ENCODE measurements around the gene KCNH1.

Gene KCNH1

DNA sequence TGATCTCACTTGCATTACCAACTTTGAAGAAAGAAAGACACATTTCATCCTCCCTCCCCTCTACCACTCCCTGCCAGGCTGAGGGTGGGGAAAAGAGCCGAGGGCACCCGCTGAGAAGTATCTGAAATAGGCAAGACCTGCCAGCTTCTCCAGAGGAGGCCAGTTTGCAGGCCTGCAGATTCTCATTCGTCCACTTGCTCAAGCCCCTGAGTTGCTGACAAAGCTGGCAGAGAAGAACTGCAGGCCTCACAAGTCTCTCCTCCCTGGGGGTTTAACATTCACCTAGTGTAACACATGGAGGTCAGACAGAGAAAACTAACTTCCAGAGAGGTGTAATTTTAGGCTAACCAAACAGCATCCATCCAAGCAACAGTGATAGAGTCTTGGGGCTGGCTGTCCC, 428.9 kb downstream of the KCNH1 start:
- DNase-seq = no peak

DNA sequence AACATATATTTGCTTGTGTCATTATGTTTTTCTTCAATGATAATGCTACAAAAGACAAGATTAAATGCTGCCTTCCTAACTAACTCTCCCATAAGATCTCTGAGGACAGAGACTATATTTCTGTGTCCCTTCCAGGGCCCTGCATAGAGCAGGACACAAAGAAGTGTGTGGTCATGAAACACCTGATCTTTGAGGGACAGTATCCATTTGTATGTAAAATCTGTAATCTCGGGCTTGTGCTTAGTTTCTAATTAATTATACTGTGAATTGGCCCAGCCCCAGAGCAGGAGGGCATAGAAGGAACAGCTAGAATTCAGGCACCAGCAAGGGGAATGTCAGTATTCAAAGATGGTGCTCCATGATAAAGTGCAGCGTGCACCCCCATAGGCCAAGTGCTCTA, 430.4 kb downstream of the KCNH1 start:
- no peak for DNase-seq

DNA sequence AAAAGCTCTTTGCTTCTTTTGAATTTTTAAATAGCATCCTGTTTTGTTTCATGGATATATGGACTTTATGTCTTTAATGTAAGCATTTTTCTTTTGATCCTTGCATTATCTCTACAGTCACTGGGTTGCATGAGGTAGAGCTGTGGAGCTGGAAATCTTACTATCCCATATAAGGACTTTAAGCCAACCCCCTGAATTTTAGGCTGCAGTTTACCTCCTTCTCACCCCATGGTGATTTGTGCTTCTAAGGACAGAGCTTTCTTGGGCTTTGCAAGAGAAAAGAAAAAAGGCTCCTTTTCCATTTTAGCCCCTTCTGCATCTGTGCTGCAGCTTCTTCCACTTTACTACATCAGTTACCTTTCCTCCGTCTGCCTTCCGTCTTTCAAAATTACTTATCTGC, 431.4 kb downstream of the KCNH1 start:
- no peak for DNase-seq

DNA sequence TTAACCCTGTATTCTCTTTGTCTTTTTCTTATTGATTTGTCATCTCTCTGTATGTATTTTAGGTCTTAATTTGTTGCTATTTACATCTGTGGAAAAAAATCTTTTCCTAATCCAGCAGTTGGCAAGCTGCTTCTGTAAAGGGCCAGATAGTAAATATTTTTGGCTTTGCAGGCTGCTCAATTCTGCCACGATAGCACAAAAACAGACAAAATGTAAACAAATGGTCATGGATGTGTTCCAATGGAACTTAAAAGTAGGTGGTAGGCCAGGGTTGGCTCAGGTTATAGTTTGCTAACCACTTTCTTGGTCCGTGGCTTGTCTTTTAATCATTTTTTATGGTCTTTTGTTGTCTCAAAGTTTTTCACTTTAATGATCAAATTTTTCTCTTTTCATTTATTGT, 433.4 kb downstream of the KCNH1 start:
- DNase-seq = no peak

DNA sequence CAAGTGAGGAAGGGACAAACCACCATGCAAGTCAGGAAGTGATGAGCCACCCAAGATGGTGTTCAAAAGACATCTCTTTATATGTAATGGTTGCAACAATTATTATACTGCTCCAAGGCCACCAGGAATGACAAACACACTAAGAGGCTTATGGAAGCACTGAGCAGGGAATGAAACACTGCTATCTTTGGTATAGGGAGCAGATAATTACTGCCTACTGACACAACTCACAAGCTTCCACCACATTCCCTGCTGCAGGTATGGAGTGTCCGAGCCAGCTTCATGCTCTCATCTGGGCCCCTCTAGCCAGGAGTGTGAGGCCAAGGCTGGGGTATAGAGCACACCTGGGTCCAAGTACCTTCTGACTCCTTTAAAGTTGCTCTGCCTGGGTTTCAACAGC, 433.9 kb downstream of the KCNH1 start:
- DNase-seq = no peak

DNA sequence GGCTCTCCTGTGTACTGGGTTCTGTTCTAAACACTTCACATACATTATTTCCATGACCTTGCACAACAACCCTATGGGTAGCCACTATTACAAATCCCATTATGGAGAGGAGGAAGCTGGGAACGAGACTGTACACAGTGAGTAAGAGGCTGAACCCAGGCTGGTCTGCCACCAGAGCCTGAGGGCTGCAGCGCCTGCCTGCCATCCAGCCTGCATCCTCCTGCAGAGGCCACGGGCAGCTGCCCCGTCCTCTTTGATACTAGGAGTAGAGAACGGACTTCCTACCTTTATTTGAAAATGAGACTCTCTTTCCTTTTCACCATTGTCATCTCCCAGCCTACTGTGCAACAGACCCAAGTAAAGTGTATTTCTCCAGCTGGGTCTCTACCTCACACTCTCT, 435.3 kb downstream of the KCNH1 start:
- no peak for DNase-seq

DNA sequence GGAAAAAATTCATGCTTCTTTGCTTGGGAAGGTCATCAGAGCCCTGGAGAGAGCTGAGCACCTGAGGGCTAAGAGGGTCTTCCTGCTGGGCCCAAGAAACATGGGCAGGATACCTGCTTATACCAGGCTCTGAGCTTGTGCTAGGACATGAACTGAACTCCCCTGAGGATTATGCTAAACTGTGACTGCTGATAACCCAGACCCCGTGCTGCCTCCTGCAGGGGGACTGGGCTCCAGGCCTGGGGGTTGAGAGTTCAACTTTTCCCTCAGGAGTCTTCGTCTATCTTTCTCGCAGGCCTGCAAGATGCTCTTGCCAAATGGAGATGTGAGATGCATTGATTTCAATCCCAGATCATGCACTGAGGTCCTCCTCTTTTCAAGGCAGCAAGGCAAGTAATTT, 436.8 kb downstream of the KCNH1 start:
- DNase-seq = no peak

DNA sequence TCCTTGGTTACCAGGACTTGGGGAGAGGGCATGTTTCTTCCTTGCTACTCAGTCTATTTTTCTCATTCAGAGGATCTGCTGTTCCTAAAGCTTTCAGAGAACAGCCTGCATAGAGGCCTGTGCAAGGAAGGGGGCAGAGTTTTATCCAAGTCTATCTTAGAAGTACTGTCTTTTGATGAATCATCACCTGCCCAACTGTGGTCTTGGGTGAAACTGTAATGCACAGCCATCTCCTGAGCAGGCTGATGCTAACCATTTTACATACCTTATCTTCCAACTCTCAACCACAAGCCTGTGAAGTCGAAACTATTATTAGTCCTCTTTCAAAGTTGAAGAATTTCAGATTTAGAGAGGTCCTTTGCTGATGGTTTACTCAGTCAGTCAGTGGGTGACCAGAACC, 437.2 kb downstream of the KCNH1 start:
- DNase-seq = no peak

DNA sequence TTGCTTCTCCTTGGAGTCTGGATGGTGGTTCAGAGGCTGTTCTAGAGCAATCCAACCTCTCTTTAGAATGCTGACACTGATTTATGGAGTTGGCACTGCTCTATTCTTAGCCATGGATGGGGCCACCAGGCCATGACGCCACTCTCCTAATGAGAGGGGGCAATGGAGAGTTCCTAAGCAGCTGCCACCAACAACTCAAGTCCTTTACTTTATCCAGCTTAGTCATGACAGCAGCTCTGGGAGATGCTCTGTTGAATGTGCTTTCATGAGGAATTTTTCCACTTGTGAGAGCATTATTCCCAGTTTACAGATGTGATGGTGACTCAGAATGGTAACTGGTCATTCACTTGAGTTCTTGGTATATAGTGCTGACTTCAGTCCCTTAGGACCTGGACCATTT, 438.9 kb downstream of the KCNH1 start:
- DNase-seq = no peak

DNA sequence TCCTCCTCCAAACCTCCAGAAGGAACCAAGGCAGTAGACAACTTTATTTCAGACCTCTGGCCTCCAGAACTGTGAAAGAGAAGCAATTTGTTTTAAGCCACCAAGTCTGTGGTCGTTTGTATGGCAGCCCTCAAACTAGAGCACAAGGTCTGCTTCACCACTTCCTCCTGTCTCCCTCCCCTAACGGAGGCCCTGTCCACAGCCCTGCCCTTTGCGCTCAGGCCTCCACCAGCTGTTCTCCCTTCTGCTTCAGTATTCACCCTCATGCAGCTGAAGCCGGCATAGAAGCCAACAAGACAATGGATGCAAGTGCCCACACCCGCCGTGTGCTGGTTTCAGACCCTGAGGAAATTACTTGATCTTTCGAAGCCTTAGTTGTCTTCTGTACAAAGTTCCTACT, 441.2 kb downstream of the KCNH1 start:
- DNase-seq = no peak

DNA sequence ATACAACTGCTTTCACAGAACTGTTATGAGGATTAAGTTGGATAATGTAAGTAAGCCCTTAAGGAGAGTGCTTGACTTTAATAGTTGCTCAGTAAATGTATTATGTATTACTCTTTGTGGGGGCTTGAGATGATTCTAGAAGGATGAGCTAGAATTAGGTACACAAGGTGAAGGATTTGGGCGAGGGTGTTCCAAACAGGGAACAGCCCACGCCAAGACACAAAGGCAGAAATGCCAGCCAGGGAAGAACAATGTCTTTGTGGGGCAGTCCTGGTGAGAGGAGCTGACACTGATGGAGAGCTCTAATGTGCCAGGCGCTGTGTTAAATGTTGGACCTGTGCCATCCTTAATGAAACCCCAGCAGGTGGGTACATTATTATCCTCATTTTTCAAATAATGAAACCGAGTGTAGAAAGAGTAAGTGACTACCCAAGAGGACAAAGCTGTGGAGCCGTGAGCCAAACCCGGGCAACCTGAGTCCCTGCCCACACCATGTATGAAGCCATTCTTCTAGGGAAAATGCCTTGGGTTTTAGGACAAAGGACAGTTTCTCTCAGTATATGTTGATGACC, 442.8 kb downstream of the KCNH1 start:
- DNase-seq = no peak

DNA sequence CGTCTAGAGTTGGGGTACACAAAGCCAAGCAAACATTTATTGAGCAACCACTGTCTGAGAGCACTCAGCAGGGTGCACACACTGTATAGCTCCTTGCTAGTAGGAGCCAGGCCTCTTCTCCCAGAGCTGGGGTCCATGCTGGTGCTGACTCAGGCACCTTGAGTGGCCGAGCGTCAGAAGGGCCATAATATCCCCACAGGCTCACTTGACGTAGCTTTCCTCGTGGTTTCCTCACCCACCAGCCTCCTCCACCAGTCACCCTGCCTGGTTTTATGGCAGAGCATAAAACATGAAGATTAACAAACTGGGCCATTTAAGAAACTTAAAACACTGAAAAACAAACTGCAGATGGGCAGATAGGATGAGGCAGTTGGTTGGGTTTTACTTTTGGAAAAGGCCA, 443.7 kb downstream of the KCNH1 start:
- DNase-seq = no peak

DNA sequence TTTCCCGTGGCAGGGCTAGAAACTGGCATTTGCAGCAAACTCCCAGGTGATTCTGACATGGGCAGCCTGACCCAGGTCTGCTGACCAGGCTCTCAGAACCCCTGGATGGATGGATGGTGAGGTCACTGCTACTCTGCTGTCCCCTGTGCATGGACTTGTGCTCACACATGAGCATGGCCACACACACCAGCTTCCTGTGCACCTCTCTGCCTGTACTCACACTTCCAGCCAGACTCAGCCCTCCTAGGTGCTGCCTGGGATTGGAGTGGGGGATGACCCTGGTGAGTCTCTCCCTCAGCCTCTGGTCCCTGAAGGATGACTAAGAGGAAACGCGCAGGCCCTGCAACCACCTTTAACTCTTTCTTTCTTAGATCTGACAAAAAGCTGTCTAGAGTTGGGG, 444.1 kb downstream of the KCNH1 start:
- no peak for DNase-seq

DNA sequence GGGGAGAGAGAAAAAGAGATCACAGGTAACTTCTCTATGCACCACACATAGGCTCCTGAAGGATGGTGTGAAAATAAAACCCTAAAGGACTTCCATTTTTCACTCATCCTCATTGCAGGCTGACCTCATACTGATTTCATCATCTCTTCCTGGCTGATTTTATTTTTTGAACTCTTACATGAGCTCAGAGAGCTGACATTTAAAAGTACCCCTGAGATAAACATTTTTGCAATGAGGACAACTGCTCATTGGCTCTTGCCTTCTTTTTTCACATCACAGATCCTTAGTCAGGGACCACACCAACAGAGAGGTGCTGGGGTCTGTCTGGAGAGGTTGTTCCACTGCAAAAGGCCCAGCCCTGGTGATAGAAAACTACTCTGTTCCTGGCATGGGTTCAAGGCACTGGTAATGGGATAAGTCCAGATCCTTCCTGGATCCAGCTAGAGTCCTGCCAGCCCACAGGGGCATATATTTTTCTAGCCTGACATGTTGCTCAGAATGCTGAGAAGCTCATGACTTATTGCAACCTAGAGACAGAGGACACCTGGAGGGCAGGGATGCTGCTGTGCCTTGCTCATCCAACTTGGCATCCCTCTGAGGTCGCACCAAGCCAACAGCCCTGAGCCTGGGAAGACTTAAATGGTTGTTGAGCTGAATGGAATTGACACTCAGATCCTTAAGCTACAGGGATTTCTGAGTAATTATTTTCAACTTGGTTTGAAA, 445.3 kb downstream of the KCNH1 start:
- DNase-seq = peak; percentile 10

DNA sequence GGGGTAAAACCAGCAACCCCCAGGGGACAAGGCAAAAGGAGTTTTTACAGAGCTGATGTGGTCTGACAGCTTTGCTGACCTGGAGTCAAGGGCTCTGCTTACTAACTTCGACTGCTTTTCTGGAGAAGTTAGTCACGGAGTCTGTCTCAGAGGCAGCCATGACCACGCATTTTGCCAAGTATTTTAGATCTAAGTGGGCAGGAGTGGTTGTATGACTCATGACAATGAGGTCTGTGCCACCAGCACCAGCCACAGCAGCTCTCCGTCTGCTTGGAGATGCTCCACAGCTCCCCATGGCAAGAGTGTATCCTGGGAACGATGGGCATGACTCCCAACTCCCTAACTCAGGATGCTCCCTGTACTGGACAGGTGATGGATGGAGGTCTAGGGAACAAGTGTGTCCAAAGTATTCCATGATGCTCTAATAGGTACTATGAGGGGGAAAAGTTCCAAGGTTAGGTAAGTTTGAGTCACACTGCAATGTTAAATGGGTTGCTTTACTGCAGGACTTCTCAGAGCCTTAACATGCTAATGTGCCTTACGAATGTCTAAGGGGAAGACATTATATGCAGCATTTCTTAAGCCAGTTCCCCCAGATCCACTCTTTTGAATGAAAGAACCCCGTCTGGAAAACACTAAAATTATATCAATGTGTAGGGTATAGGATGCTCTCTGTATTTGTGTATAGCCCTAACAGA, 446.2 kb downstream of the KCNH1 start:
- DNase-seq = peak; percentile 46

DNA sequence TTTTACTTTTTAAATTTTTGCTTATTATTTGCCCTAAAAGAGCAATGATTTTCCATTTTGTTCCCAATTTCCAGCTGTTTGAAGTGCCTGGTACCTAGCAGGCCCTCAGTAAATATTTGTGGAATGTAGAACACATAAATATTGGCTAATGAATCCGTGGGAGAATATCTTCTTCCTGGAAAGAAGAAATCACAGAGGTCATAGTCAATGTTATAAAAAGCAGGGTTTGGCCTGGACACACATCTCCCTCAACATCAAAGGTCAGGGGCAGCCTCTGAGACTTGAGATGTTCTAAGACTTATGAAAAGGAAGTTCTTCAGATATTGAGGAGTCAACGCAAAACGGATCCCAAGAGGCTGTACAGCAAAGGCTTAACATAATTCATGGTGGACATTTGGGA, 447.1 kb downstream of the KCNH1 start:
- DNase-seq = no peak

DNA sequence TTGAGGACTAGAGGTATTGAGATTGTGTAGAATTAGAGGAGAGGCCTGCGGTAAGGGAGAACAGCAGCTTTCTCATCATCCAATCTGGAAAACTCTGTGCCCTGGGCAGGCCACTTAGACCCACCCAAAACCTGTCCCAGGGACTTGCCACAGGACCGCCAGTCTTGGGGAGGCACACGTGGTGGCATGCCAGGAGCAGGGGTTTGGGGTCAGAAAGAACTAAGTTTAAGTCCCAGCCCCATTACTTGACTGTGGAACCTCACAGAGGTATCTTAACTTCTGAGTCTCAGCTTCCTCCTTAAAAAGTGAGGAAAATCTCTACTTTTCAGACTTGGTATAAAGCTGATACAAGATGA, 448.7 kb downstream of the KCNH1 start:
- DNase-seq = no peak

DNA sequence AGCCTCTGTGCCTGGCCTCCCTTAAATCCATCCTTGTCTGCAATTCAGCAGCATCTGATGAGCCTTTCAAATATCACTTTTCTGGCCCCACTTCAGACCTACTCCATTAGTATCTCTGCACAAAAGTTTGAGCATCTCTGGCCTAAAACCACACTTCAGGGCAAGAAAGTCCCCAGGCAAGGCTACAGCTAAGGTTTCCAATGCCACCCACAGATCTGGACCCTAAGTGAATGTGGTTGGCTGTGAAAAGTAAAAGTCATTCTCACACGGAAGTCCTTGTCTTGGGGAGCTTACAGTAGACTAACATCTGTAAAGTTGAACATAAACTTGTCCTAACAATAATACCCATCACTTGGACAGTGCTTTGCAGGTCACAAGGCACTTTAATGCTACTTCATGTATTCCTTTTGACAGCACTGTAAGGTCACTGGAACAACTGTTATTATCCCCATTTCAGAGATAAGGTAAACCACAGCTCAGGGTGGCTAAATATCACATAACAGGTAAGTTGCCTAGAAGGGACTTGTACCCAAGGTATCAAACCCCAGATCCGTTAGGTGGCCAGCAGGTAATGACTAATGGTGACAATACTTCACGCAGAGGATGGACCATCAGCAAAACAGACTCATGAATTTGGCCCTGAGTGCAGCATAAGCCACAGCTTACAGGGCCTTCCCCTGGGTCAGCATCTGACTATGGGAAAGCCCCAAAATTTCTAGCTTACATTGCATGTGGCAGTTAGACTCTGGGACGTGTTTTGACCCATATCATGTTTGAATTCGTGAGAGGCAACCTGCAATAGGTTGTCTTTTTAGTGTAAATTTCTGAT, 449.3 kb downstream of the KCNH1 start:
- no peak for DNase-seq

DNA sequence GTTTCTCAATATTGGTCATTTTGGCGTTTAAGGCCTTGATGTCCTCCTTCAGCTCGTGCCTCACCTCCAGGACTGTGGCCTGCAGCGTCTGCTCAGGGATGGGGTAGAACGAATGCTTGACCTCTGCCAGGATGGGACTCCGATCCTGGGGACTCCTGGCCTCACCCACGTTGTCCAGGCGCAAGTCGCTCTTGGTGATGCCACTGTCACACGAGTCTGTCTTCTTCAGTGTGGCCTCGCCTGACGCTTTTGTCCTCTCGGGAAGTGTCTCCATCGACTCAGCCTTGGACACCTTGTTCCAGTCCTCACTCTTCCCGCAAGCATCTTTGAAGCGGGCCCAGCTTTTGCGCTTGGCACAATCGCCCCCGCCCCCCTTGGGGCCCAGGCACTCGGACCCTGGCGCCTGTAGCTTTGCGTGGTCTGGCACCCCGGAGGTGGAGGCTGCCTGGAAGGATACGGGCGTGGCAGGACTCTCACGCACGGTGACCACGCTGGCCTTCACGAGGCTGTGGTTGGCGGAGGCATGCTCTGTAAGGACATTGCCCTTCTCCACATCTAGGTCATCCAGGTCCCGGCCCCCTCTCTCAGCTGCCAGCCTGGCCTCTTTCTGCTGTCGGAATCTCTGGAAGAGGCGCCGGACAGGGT, 450.4 kb downstream of the KCNH1 start:
- DNase-seq = no peak

DNA sequence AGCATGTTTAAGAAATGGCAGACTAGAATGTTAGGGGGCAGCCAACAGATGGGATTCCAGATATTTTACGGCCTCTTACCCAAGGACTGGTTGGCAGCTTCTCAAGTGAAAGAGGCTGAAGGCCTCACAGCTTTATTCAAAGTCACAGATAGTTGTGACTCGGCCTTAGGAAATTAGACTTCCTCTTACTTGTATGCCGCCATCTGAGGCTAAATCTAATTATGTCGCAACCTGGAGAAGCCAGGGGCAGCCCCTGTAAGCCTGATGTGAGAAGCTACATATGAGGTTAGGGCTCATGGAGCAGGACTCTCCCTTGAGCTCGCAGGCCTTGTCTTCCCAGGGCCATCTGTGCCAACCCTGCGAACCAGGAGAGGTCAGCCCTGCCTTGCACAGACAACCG, 452.8 kb downstream of the KCNH1 start:
- peak; percentile 58 for DNase-seq

DNA sequence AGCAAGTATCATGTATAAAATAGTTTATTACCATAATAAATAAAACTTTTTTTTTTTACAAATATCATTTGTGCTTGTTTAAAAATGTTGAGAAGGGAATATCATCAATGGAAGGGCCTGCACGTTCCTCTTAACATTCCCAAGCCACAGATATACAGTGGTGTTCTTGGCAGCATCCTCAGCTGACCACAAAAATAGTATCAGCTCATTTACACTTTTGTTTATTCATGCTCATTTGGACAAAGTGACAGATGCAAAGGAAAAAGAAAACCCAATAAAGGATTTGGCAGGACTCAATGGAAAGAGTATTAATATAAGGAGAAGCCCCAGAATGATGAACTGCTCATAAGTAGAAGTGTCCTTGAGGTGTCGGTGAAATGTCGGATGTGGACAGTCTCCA, 455.6 kb downstream of the KCNH1 start:
- no peak for DNase-seq

DNA sequence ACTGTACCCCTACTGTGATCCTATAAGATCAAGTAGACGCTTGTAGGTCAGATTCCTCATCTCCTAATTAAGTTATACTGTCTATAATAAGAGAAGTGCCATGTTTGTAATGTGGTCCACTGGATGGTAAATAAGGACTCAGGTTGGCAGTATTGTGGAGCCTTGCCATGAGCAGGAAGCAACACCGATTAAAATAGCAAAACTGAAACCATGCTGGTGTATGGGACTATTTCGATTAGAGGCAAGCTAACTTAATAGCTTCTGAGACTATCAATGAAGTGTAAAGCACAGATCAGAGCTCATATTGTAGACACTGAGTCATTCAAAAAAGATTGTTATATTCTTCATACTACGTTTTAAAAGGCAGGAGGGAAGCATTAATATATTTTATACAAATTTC, 456.4 kb downstream of the KCNH1 start:
- DNase-seq = no peak

DNA sequence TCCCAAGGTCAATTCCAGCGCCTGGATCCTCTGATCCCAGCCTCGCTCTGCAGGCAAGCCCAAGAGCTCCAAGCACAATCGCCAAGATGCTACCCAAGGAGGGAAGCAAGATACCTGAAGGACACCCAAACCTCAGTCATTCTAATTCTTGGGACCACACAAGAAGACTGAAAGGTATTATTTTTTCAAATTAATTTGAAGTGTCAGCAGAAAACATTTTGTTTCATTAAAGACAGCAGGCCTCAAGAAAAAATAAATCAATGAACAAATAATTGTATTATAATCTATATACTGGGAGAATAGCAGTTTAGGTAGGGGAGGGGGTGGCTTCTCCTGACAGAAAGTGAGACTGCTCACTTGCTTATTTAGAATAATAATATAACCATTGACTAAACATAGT, 457.4 kb downstream of the KCNH1 start:
- DNase-seq = no peak
